Measurements from ENCODE around the gene BNIP2. TPM values are rescaled to one million over a fixed set of nuclear protein-coding genes. Genes with fewer than 3 reads are reported as not detected.
A peak's percentile ranks its signal among the peaks of the same experiment; 100 is the strongest.
"Not testable (repeated sequence)": the region's sequence is repeated elsewhere in the genome, so short reads cannot be mapped to it uniquely, and the experiment has no call there.

BNIP2 gene
- total RNA-seq, 1 experiment from 2014 or later = 53.1 TPM

- TF ChIP-seq JUND (IDR thresholded peaks at IDR 0.05) = peak; percentile 27; the same call in 1 of the 2 replicates
- no peak for TF ChIP-seq SRF (IDR thresholded peaks at IDR 0.05; ENCODE audit: low read depth)
- TF ChIP-seq FOSL1 (IDR thresholded peaks at IDR 0.05; ENCODE audit: low read depth) = peak; percentile 59; the same call in 1 of the 2 replicates
- no peaks in the 10 kb centered on the region for H3K79me2 ChIP-seq (ENCODE audit: insufficient read depth, low read length)
- DNase-seq (ENCODE audit: low read depth, low spot score) (no peak), ATAC-seq (no peak)
- H3K27ac ChIP-seq (ENCODE audit: low read depth, low read length) = no peak overlapping the region
- RAD21 ChIA-PET (ENCODE audit: low non-redundant PET in 1 of 2, low total read pairs in 2 of 2, uncharacterized antibody in 2 of 2, unreplicated experiment in 2 of 2) = no interaction called here
- no peak overlapping the region for H3K4me3 ChIP-seq (replicated peaks in 1 of 2; ENCODE audit: low read depth in 1 of 2, low read length in 2 of 2)
- H4K20me1 ChIP-seq (ENCODE audit: insufficient read depth) = no peaks in the 10 kb centered on the region
- H3K4me2 ChIP-seq (ENCODE audit: low read length) = peak overlapping the region; percentile 3; the same call in 1 of the 2 replicates
- peak overlapping the region; percentile 46 for H2AFZ ChIP-seq (ENCODE audit: low read depth, low read length, poor library complexity, severe bottlenecking)
- no TSS peak for BruUV-seq (replicated peaks)
- no peaks in the 10 kb centered on the region for H3K36me3 ChIP-seq (ENCODE audit: control insufficient read depth in 1 of 2, insufficient read depth in 2 of 2, low read length in 2 of 2)
- POLR2A ChIA-PET = interaction anchor here (1.2 kb wide), 1 partner anchor 10 kb away, joined by 3 read pairs; the partner anchor contains the start of gene BNIP2
- no peaks in the 10 kb centered on the region for H3K9me3 ChIP-seq (ENCODE audit: control insufficient read depth in 1 of 2, insufficient read depth in 1 of 2, low read depth in 1 of 2, low read length in 2 of 2)
- H3K9ac ChIP-seq (ENCODE audit: low read length) = no peak overlapping the region
- no peaks in the 10 kb centered on the region for H3K9me2 ChIP-seq (ENCODE audit: insufficient read depth)
- CTCF ChIA-PET = interaction anchor here (1.0 kb wide), 1 partner anchor 9 kb away, joined by 5 read pairs; no protein-coding TSS in a partner anchor
- intact Hi-C loops (cut with micrococcal nuclease) = loop anchor here (10.0 kb wide), 1 partner anchor 825 kb away; no protein-coding TSS in a partner anchor
- no peaks in the 10 kb centered on the region for H3K27me3 ChIP-seq (ENCODE audit: insufficient read depth, low read length)
- H3K4me1 ChIP-seq (ENCODE audit: control insufficient read depth in 1 of 2, insufficient read depth in 2 of 2, low read length in 2 of 2) = peaks cover 0 to 8% of the 10 kb centered on the region in 2 experiments; a peak in 2 of 4 replicates
Measured at GRCh38 chr15:59699810-59700431, 10.8 kb upstream of the BNIP2 start.

- DNase-seq (ENCODE audit: low read depth, low spot score); H3K9me2 ChIP-seq (ENCODE audit: insufficient read depth); H3K27me3 ChIP-seq (ENCODE audit: insufficient read depth, low read length); BruUV-seq (replicated peaks); H3K27ac ChIP-seq (ENCODE audit: low read depth, low read length); H3K79me2 ChIP-seq (ENCODE audit: insufficient read depth, low read length); H3K4me1 ChIP-seq (ENCODE audit: control insufficient read depth in 1 of 2, insufficient read depth in 2 of 2, low read length in 2 of 2); CTCF ChIA-PET; H3K9me3 ChIP-seq (ENCODE audit: control insufficient read depth in 1 of 2, insufficient read depth in 1 of 2, low read depth in 1 of 2, low read length in 2 of 2); H3K36me3 ChIP-seq (ENCODE audit: control insufficient read depth in 1 of 2, insufficient read depth in 2 of 2, low read length in 2 of 2); H3K4me2 ChIP-seq (ENCODE audit: low read length); H3K9ac ChIP-seq (ENCODE audit: low read length); H2AFZ ChIP-seq (ENCODE audit: low read depth, low read length, poor library complexity, severe bottlenecking); H3K4me3 ChIP-seq (replicated peaks in 1 of 2; ENCODE audit: low read depth in 1 of 2, low read length in 2 of 2); ATAC-seq; H4K20me1 ChIP-seq (ENCODE audit: insufficient read depth): not testable (repeated sequence)
- intact Hi-C loops (cut with micrococcal nuclease) = loop anchor here (10.0 kb wide), 1 partner anchor 827 kb away; no protein-coding TSS in a partner anchor
- POLR2A ChIA-PET = interaction anchor here (0.7 kb wide), 1 partner anchor 666 kb away, joined by 3 read pairs; no protein-coding TSS in a partner anchor
- RAD21 ChIA-PET (ENCODE audit: low non-redundant PET in 1 of 2, low total read pairs in 2 of 2, uncharacterized antibody in 2 of 2, unreplicated experiment in 2 of 2) = interaction anchor here in 1 of 2 experiments (0.5 kb wide), 1 partner anchor 287 kb away, joined by 5 read pairs; no protein-coding TSS in a partner anchor
Measured at GRCh38 chr15:59698065-59698464, 8.9 kb upstream of the BNIP2 start.

Data from HCT116 (cell line).